ENCODE measurements around the gene PPHLN1.

GRCh38 chr12:42450248-42450647 lies 124.3 kb downstream of the PPHLN1 start:
- TF ChIP-seq CTCF (IDR thresholded peaks at IDR 0.05) (no peak), POLR2A (IDR thresholded peaks at IDR 0.05) (no peak)

All from lower leg skin (tissue), 3 donors.